Spleen (tissue), 11 donors: ENCODE data around the gene RERE. TPM values are rescaled to one million over a fixed set of nuclear protein-coding genes. Genes with fewer than 3 reads are reported as not detected.

Source experiments
- DNase-seq: peaks from one replicate; pipeline ENCODE4 v3.0.0-alpha.2; 2020
- H3K27ac ChIP-seq, 8 donors: fragments of 200-600 bp; sonication (generic) in 7 of 8; 1 replicate in 4 of 8; 2 replicates in 4 of 8; pipeline versions ENCODE4 v1.5.0 to v1.8.0; 2016 to 2021; ENCODE audit warnings: inconsistent platforms in 4 of 8, mild to moderate bottlenecking in 4 of 8, moderate library complexity in 1 of 8
- H3K27me3 ChIP-seq, 7 donors: fragments of 200-600 bp; sonication (generic) in 6 of 7; replicated peaks in 1 of 7; 1 replicate in 4 of 7; 2 replicates in 3 of 7; pipeline versions ENCODE4 v1.5.0 to v1.8.0; 2016 to 2021; ENCODE audit warnings: inconsistent platforms in 3 of 7, mild to moderate bottlenecking in 1 of 7
- H3K36me3 ChIP-seq, 6 donors: fragments of 200-600 bp; sonication (generic) in 5 of 6; 1 replicate in 4 of 6; 2 replicates in 2 of 6; pipeline versions ENCODE4 v1.5.0 to v1.8.0; 2016 to 2021; ENCODE audit warnings: inconsistent platforms in 2 of 6
- H3K4me1 ChIP-seq, 6 donors: fragments of 200-600 bp; sonication (generic) in 5 of 6; 1 replicate in 3 of 6; 2 replicates in 3 of 6; pipeline versions ENCODE4 v1.5.0 to v1.8.0; 2016 to 2021; ENCODE audit warnings: inconsistent platforms in 3 of 6
- H3K4me3 ChIP-seq, 8 donors: fragments of 200-600 bp; sonication (generic) in 7 of 8; 1 replicate in 4 of 8; 2 replicates in 4 of 8; pipeline versions ENCODE4 v1.5.0 to v1.8.0; 2016 to 2021; ENCODE audit warnings: inconsistent platforms in 4 of 8, mild to moderate bottlenecking in 4 of 8, moderate library complexity in 2 of 8
- H3K9me3 ChIP-seq, 8 donors: fragments of 200-600 bp; sonication (generic) in 7 of 8; 1 replicate in 4 of 8; 2 replicates in 4 of 8; pipeline versions ENCODE4 v1.5.0 to v1.8.0; 2016 to 2021; ENCODE audit warnings: inconsistent platforms in 4 of 8
- CTCF ChIP-seq, 11 experiments: fragments of 200-600 bp in 7 of 11; fragments of 450-650 bp in 4 of 11; sonication (generic) in 4 of 11; IDR thresholded peaks in 8 of 11; conservative IDR thresholded peaks in 3 of 11; 1 replicate in 7 of 11; 2 replicates in 4 of 11; pipeline versions ENCODE4 v1.4.0 to v1.8.0; 2016 to 2021; ENCODE audit warnings: antibody characterized with exemption in 11 of 11, inconsistent platforms in 4 of 11, mild to moderate bottlenecking in 1 of 11
- POLR2A ChIP-seq, 3 donors: fragments of 450-650 bp; IDR thresholded peaks; one replicate each; pipeline ENCODE4 v1.5.1; 2017; ENCODE audit warnings: antibody characterized with exemption in 3 of 3, mild to moderate bottlenecking in 1 of 3
- POLR2AphosphoS5 ChIP-seq, 3 donors: sonication (generic); formaldehyde crosslinking; IDR thresholded peaks; one replicate each; pipeline ENCODE4 v1.5.1; 2017; ENCODE audit warnings: antibody characterized with exemption in 3 of 3
- WGBS, 5 donors: extraction: QIAGEN DNeasy Blood & Tissue Kit in 3 of 5; methylation state at CpG; one replicate each; pipeline versions ENCODE4 v1.1.5 to v1.1.7; 2013 to 2018; 5-methylcytosine and 5-hydroxymethylcytosine counted together
- intact Hi-C: fragments of 100-400 bp; cut with DNase I; formaldehyde crosslinking; loops from one replicate; pipeline ENCODE4 v1.15.0; 2023; ENCODE audit warnings: low total_unique reads
- polyA plus RNA-seq, 3 donors: library from polyadenylated mRNA; stranded (reverse); fragments of 200-250 nt; gene quantifications; one replicate each; pipeline ENCODE4 v1.2.1, GENCODE V29; 2013
- total RNA-seq, 7 donors: library from RNA; depleted of rRNA in 3 of 7; stranded (reverse); fragments of >200 nt in 3 of 7; fragmentation: NEBNext Ultra II Directional in 4 of 7; extraction: Animal tissue kit (Norgen Biotek cat#: 25700) in 4 of 7; gene quantifications; one replicate each; pipeline versions ENCODE4 v1.1.0 to v1.2.1, GENCODE V29; 2016 to 2021
- donor health status: healthy with polysubstance abuse.
- donor health status: DM: no; HTN: no; CAD: no; lungs with moderate emphysema.
- donor health status: DM: no; HTN: no; CAD: no.
- donor health status: Bipolar disorder and iron deficiency.
- donor health status: healthy.
- donor health status: DM: no; HTN: no; CAD: no.
- donor health status: DM: yes; HTN: yes; CAD: no.

RERE gene
- total and polyA plus RNA-seq, 10 donors, result 10.3 to 149 (median 117) TPM

DNA sequence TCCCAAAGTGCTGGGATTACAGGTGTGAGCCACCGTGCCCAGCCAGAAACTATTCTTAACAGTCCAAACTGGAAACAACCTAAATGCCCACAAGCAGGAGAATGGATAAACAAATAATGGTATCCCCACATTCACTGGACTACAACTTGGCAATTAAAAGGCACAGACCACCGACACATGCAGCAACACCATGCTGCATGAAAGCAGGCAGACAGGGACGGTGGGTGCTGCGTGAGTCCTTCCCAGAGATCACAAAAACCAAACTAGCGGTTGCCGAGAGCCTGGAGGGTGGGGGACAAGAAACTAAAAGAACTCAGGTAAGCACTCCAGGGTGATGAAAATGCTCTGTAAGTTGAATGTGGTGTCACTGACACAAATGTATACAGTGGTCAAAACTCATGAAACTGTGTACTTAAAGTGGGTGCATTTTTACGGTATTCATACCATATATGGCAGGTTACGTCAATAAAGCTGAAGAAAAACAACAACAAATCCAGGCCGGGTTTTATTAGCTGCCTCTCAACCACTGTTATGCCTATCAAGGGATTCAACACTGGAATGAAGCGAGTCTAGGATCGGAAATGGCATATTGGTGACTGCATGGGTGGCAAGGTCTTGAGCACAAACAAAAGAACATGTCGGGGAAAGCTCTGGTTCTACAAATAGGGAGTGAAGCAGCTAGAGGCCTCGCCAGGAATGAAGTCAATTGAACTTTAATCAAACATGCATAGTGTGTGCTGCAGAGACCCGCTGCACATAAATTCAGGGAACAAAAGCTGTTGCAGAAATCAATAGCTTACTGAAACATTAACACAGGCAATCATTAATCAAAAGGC, 447.2 kb downstream of the RERE start:
- Histone ChIP-seq H3K27me3 (no peaks in the 10 kb centered on the region), H3K4me1 (peaks cover 30 to 100% (median 74%) of the 10 kb centered on the region in 6 donors), H3K4me3 (no peak overlapping the region), H3K9me3 (no peaks in the 10 kb centered on the region), H3K36me3 (peaks cover 0 to 81% (median 22%) of the 10 kb centered on the region in 6 donors), H3K27ac (peak overlapping the region in 6 of 8 donors; percentile 11 to 84 (median 74))
- TF ChIP-seq POLR2AphosphoS5 (IDR thresholded peaks at IDR 0.05) (no peak), POLR2A (IDR thresholded peaks at IDR 0.05) (no peak), CTCF (IDR thresholded peaks at IDR 0.05 in 8 of 11, conservative IDR thresholded peaks at IDR 0.05 in 3 of 11) (no peak)
- no peak for DNase-seq
- intact Hi-C loops, result loop anchor here (10.0 kb wide), 1 partner anchor 55 kb away; no protein-coding TSS in a partner anchor
- 80 to 88% (median 84%) methylated on average over 14 of the region's 14 CpGs for WGBS, 5 donors

DNA sequence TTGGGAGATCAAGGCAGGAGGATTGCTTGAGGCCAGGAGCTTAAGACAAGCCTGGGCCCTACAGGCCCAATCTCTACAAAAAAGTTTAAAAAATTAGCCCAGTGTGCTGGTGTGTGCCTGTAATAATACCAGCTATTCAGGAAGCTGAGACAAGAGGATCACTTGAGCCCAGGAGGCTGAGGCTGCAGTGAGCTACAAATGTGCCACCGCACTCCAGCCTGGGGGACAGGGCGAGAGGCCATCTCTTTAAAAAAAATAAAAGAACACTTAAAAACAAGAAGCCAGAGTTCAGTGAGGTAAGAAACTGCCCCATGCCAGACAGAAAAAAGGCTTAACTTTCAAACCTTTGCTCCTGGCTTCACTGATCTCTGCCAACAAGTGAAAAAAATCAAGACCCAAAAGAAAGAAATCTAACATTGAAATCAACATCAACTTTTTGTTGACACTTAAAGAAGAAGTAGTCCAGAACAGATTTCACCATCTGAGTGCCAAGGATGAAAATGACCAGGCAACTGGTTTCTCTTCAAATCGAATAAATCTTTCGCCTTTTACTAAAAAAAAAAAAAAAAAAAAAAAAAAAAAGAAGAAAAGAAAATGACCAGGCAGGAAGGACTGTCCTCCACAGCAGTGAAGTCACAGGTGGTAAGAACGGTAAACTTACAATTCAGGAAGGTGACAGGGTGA, 448.3 kb downstream of the RERE start:
- Histone ChIP-seq H3K27me3 (no peaks in the 10 kb centered on the region), H3K9me3 (no peaks in the 10 kb centered on the region), H3K4me1 (peaks cover 25 to 100% (median 75%) of the 10 kb centered on the region in 6 donors), H3K36me3 (peaks cover 0 to 84% (median 33%) of the 10 kb centered on the region in 6 donors), H3K4me3 (no peak overlapping the region), H3K27ac (peak overlapping the region in 2 of 8 donors; percentile 28 to 40)
- TF ChIP-seq POLR2A (IDR thresholded peaks at IDR 0.05) (no peak), POLR2AphosphoS5 (IDR thresholded peaks at IDR 0.05) (no peak), CTCF (IDR thresholded peaks at IDR 0.05 in 8 of 11, conservative IDR thresholded peaks at IDR 0.05 in 3 of 11) (no peak)
- 65 to 76% (median 68%) methylated on average over 5 of the region's 5 CpGs for WGBS, 5 donors
- DNase-seq, result no peak
- intact Hi-C loops, result no loop called here

DNA sequence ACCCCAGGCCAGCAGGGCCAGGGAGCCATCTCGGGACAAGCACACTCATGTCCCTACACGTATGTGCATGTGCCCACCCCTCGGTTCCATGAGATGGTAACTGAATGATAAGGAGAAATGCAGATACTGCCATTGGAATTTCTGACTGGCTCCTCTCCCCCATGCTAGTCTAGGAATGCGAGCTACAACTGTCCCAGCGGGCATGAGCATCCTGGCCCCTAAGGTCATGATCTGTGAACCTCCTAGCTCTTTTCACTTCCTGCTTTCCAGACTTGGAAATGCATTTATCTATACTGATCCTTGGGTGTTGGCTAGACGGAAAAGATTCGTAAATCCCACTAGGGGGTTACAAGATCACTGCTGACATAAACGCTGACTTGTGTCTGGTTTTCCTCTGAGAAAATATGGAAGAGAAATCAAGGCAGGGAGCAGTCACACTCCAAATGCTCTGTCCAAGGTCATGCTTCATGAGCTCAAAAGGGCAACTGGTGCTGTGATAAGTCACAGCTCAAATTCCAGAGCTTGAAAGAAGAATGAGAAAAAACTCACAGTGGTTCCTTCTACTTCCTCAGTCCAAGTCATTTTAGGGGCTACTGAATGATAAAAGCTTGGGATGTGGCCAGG, 449.8 kb downstream of the RERE start:
- 67 to 83% (median 73%) methylated on average over 8 of the region's 8 CpGs for WGBS, 5 donors
- H3K27me3 ChIP-seq, result no peaks in the 10 kb centered on the region
- no peak overlapping the region for H3K4me3 ChIP-seq
- H3K27ac ChIP-seq, result peak overlapping the region in 4 of 8 donors; percentile 39 to 71 (median 48)
- intact Hi-C loops, result no loop called here
- H3K4me1 ChIP-seq, result peaks cover 24 to 100% (median 74%) of the 10 kb centered on the region in 6 donors
- peaks cover 0 to 84% (median 40%) of the 10 kb centered on the region in 6 donors for H3K36me3 ChIP-seq
- no peaks in the 10 kb centered on the region for H3K9me3 ChIP-seq
- TF ChIP-seq CTCF (IDR thresholded peaks at IDR 0.05 in 8 of 11, conservative IDR thresholded peaks at IDR 0.05 in 3 of 11) (no peak), POLR2A (IDR thresholded peaks at IDR 0.05) (no peak), POLR2AphosphoS5 (IDR thresholded peaks at IDR 0.05) (no peak)
- DNase-seq, result no peak
